ENCODE data around the gene ANO4. TPM values are rescaled to one million over a fixed set of nuclear protein-coding genes. Genes with fewer than 3 reads are reported as not detected.

The ANO4 gene
- polyA plus RNA-seq, 1 donor (not counting 4 experiments of a cell fraction or from before 2014, with no cell fraction given) = 18.1 TPM

DNA sequence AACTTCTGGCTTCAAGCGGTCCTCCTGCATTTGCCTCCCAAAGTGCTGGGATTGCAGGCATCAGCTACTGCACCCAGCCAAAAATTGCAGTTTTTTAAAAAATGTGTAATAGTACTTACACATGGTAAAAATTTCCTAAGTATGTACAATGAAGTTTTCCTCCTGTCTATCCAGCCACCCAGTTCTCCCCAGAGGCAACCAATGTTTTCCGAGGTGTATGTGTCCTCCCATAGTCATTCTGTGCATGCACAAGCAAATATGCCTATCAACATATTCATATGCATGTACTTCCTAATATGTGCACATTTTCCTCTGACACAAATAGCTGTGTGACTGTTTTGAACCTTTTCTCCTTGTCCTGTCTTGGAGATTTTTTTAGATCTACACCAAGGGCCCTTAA is 220.5 kb downstream of the ANO4 start:
- H3K9ac ChIP-seq (ENCODE audit: control insufficient read depth, extremely low read depth, insufficient read depth, low read length) = no peak overlapping the region
- no peak for TF ChIP-seq EZH2 (IDR thresholded peaks at IDR 0.05; ENCODE audit: low read length)
- TF ChIP-seq, protein P1, sequence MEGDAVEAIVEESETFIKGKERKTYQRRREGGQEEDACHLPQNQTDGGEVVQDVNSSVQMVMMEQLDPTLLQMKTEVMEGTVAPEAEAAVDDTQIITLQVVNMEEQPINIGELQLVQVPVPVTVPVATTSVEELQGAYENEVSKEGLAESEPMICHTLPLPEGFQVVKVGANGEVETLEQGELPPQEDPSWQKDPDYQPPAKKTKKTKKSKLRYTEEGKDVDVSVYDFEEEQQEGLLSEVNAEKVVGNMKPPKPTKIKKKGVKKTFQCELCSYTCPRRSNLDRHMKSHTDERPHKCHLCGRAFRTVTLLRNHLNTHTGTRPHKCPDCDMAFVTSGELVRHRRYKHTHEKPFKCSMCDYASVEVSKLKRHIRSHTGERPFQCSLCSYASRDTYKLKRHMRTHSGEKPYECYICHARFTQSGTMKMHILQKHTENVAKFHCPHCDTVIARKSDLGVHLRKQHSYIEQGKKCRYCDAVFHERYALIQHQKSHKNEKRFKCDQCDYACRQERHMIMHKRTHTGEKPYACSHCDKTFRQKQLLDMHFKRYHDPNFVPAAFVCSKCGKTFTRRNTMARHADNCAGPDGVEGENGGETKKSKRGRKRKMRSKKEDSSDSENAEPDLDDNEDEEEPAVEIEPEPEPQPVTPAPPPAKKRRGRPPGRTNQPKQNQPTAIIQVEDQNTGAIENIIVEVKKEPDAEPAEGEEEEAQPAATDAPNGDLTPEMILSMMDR (optimal IDR thresholded peaks at IDR 0.05 in 1 of 3, IDR thresholded peaks at IDR 0.05 in 1 of 3, conservative IDR thresholded peaks at IDR 0.05 in 1 of 3; ENCODE audit: extremely low read depth in 1 of 3, insufficient read depth in 2 of 3, low read length in 3 of 3) = no peak
- no peak overlapping the region for H3K4me3 ChIP-seq (ENCODE audit: control insufficient read depth in 2 of 3, extremely low read depth in 1 of 3, insufficient read depth in 2 of 3, low read depth in 1 of 3, low read length in 3 of 3)
- no peaks in the 10 kb centered on the region for H3K27me3 ChIP-seq (ENCODE audit: control insufficient read depth, extremely low read depth, insufficient read depth, low read length)
- H3K79me2 ChIP-seq (ENCODE audit: control insufficient read depth, insufficient read depth, low read length) = no peaks in the 10 kb centered on the region
- FAIRE-seq = no peak
- H4K20me1 ChIP-seq (ENCODE audit: control insufficient read depth, extremely low read depth, insufficient read depth, low read length) = no peaks in the 10 kb centered on the region
- H3K9me3 ChIP-seq (ENCODE audit: control insufficient read depth, low read depth, low read length) = peaks cover 5% of the 10 kb centered on the region
- peaks cover 0 to 6% of the 10 kb centered on the region in 2 experiments for H3K36me3 ChIP-seq (ENCODE audit: control insufficient read depth in 2 of 2, extremely low read depth in 1 of 2, insufficient read depth in 2 of 2, low read length in 2 of 2)
- H3K4me1 ChIP-seq (ENCODE audit: control insufficient read depth, extremely low read depth, insufficient read depth, low read length) = peaks cover 24% of the 10 kb centered on the region
- no peak overlapping the region for H3K4me2 ChIP-seq (ENCODE audit: control insufficient read depth, extremely low read depth, insufficient read depth, low read depth, low read length)
- no peaks in the 10 kb centered on the region for H3K9me1 ChIP-seq (ENCODE audit: control insufficient read depth, extremely low read depth, insufficient read depth, low read length)
- H2AFZ ChIP-seq (ENCODE audit: control insufficient read depth, low read length) = no peak overlapping the region
- DNase-seq (ENCODE audit: low read depth, low spot score) = no peak
- dilution Hi-C loops (cut with MboI; ENCODE audit: extremely low pct_ligation_motif_present, low sequenced_read_pairs) = no loop called here
- no peak overlapping the region for H3K27ac ChIP-seq (ENCODE audit: control insufficient read depth, insufficient read depth, low read length)

DNA sequence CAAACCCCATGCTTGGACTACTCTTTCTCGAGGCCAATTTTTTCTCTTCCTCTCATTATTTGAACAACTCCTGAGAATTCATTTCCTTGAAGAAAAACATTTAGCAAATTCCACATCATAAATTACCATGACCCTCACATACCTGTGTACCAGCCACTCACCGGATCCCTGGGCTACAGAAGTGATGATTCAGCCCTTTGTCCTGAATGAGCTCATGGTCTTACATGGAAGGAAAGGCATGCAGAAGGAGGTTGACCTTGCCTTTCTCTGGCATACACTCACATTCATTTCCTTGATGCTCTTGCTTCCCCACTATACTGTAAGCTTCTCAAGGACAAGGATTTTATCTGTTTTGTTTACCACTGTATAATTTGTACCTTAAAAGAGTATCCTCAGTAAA is 224.0 kb downstream of the ANO4 start:
- Histone ChIP-seq H3K79me2 (ENCODE audit: control insufficient read depth, insufficient read depth, low read length) (no peaks in the 10 kb centered on the region), H3K27me3 (ENCODE audit: control insufficient read depth, extremely low read depth, insufficient read depth, low read length) (no peaks in the 10 kb centered on the region), H3K4me3 (ENCODE audit: control insufficient read depth in 2 of 3, extremely low read depth in 1 of 3, insufficient read depth in 2 of 3, low read depth in 1 of 3, low read length in 3 of 3) (no peak overlapping the region), H2AFZ (ENCODE audit: control insufficient read depth, low read length) (no peak overlapping the region), H3K9ac (ENCODE audit: control insufficient read depth, extremely low read depth, insufficient read depth, low read length) (peak overlapping the region; percentile 40), H3K4me1 (ENCODE audit: control insufficient read depth, extremely low read depth, insufficient read depth, low read length) (peaks cover 50% of the 10 kb centered on the region), H4K20me1 (ENCODE audit: control insufficient read depth, extremely low read depth, insufficient read depth, low read length) (no peaks in the 10 kb centered on the region), H3K9me1 (ENCODE audit: control insufficient read depth, extremely low read depth, insufficient read depth, low read length) (no peaks in the 10 kb centered on the region), H3K4me2 (ENCODE audit: control insufficient read depth, extremely low read depth, insufficient read depth, low read depth, low read length) (peak overlapping the region; percentile 43), H3K9me3 (ENCODE audit: control insufficient read depth, low read depth, low read length) (peaks cover 5% of the 10 kb centered on the region), H3K36me3 (ENCODE audit: control insufficient read depth in 2 of 2, extremely low read depth in 1 of 2, insufficient read depth in 2 of 2, low read length in 2 of 2) (peaks cover 0 to 3% of the 10 kb centered on the region in 2 experiments), H3K27ac (ENCODE audit: control insufficient read depth, insufficient read depth, low read length) (peak overlapping the region; percentile 73)
- TF ChIP-seq, protein P1 (optimal IDR thresholded peaks at IDR 0.05 in 1 of 3, IDR thresholded peaks at IDR 0.05 in 1 of 3, conservative IDR thresholded peaks at IDR 0.05 in 1 of 3; ENCODE audit: extremely low read depth in 1 of 3, insufficient read depth in 2 of 3, low read length in 3 of 3) = no peak
- TF ChIP-seq EZH2 (IDR thresholded peaks at IDR 0.05; ENCODE audit: low read length) = no peak
- FAIRE-seq (peak; percentile 100), DNase-seq (ENCODE audit: low read depth, low spot score) (peak; percentile 76)
- dilution Hi-C loops (cut with MboI; ENCODE audit: extremely low pct_ligation_motif_present, low sequenced_read_pairs) = no loop called here

Measured in keratinocyte (primary cell).